ENCODE data around the gene CFAP100.

Gene CFAP100

GRCh38 chr3:126406389-126407296, 11.9 kb downstream of the CFAP100 start:
- DNase-seq: no peak

- DNase-seq: no peak
These were observed 12.8 kb downstream of the CFAP100 start for GRCh38 chr3:126407412-126408044.

GRCh38 chr3:126408099-126408498, 13.4 kb downstream of the CFAP100 start:
- no peak for DNase-seq

- DNase-seq: no peak
These were observed 18.4 kb downstream of the CFAP100 start for GRCh38 chr3:126412841-126413692.

- no peak for DNase-seq
These were observed 19.0 kb downstream of the CFAP100 start for GRCh38 chr3:126413693-126414080.

- no peak for DNase-seq
These were observed 19.7 kb downstream of the CFAP100 start for GRCh38 chr3:126414406-126414805.

- no peak for DNase-seq
These were observed 20.4 kb downstream of the CFAP100 start for GRCh38 chr3:126414961-126415660.

GRCh38 chr3:126415661-126416591, 21.2 kb downstream of the CFAP100 start:
- no peak for DNase-seq

- DNase-seq: no peak
These were observed 22.2 kb downstream of the CFAP100 start for GRCh38 chr3:126416943-126417342.

- DNase-seq: no peak
These were observed 22.8 kb downstream of the CFAP100 start for GRCh38 chr3:126417515-126417914.

GRCh38 chr3:126417981-126418530, 23.3 kb downstream of the CFAP100 start:
- no peak for DNase-seq

GRCh38 chr3:126418661-126419131, 24.0 kb downstream of the CFAP100 start:
- no peak for DNase-seq

- DNase-seq: no peak
These were observed 24.5 kb downstream of the CFAP100 start for GRCh38 chr3:126419151-126419703.

- no peak for DNase-seq
These were observed 25.4 kb downstream of the CFAP100 start for GRCh38 chr3:126419886-126420786.

- no peak for DNase-seq
These were observed 26.9 kb downstream of the CFAP100 start for GRCh38 chr3:126421573-126422119.

- DNase-seq: no peak
These were observed 27.4 kb downstream of the CFAP100 start for GRCh38 chr3:126422121-126422520.

GRCh38 chr3:126422571-126423091, 27.9 kb downstream of the CFAP100 start:
- no peak for DNase-seq

- DNase-seq: no peak
These were observed 28.7 kb downstream of the CFAP100 start for GRCh38 chr3:126423191-126424038.

All from NCI-H446 (cell line).